CD4-positive, CD25-positive, alpha-beta regulatory T cell (primary cell): ENCODE measurements around the gene ABHD17B. TPM values are rescaled to one million over a fixed set of nuclear protein-coding genes. Genes with fewer than 3 reads are reported as not detected.

ENCODE experiments used
- ATAC-seq, 2 donors: fragments of 150-1000 bp; cut with Tn5 transposase; one replicate each; pipeline ENCODE4 v1.10.0; 2021; ENCODE audit warnings: low read depth in 2 of 2, moderate number of reproducible peaks in 2 of 2, moderate library complexity in 1 of 2
- DNase-seq, 3 donors: peaks; one replicate each; pipeline versions ENCODE4 v3.0.0 to v3.0.0-alpha.2; 2012 to 2022; ENCODE audit warnings: mixed read lengths in 1 of 3
- H3K27ac ChIP-seq: one replicate; pipeline ENCODE4 v1.7.0; 2013; ENCODE audit warnings: mild to moderate bottlenecking, low read length; ENCODE audit not compliant: insufficient read depth, poor library complexity, severe bottlenecking
- H3K27me3 ChIP-seq: one replicate; pipeline ENCODE4 v1.7.0; 2013; ENCODE audit warnings: low read length; ENCODE audit not compliant: control insufficient read depth, insufficient read depth
- H3K36me3 ChIP-seq: one replicate; pipeline ENCODE4 v1.7.0; 2013; ENCODE audit warnings: mild to moderate bottlenecking, low read length, moderate library complexity; ENCODE audit not compliant: control insufficient read depth, insufficient read depth
- H3K4me1 ChIP-seq: 2 replicates; pipeline ENCODE4 v1.7.0; 2013; ENCODE audit warnings: mild to moderate bottlenecking, low read length; ENCODE audit not compliant: insufficient read depth, control insufficient read depth, poor library complexity, severe bottlenecking
- H3K4me3 ChIP-seq: one replicate; pipeline ENCODE4 v1.7.0; 2013; ENCODE audit warnings: low read depth, mild to moderate bottlenecking, low read length, moderate library complexity
- H3K9me3 ChIP-seq, 2 experiments: 1 replicate in 1 of 2; 2 replicates in 1 of 2; pipeline ENCODE4 v1.7.0; 2013; ENCODE audit warnings: low read length in 2 of 2, mild to moderate bottlenecking in 1 of 2, moderate library complexity in 1 of 2; ENCODE audit not compliant: control insufficient read depth in 2 of 2
- H3K27ac Mint-ChIP-seq, 3 donors: one replicate each; pipeline ENCODE4 v1.8.0; 2020 to 2022; ENCODE audit warnings: mild to moderate bottlenecking in 3 of 3, mixed read lengths in 3 of 3, moderate library complexity in 2 of 3
- H3K27me3 Mint-ChIP-seq: one replicate; pipeline ENCODE4 v1.8.0; 2022; ENCODE audit warnings: mild to moderate bottlenecking, mixed read lengths
- H3K36me3 Mint-ChIP-seq: one replicate; pipeline ENCODE4 v1.8.0; 2020; ENCODE audit warnings: mixed read lengths
- H3K4me1 Mint-ChIP-seq, 4 donors: one replicate each; pipeline ENCODE4 v1.8.0; 2020 to 2022; ENCODE audit warnings: mixed read lengths in 4 of 4, mild to moderate bottlenecking in 1 of 4
- H3K4me3 Mint-ChIP-seq, 4 donors: one replicate each; pipeline ENCODE4 v1.8.0; 2020 to 2022; ENCODE audit warnings: mild to moderate bottlenecking in 4 of 4, mixed read lengths in 4 of 4, moderate library complexity in 3 of 4
- H3K9me3 Mint-ChIP-seq, 7 donors: one replicate each; pipeline ENCODE4 v1.8.0; 2020 to 2022; ENCODE audit warnings: mixed read lengths in 7 of 7, mild to moderate bottlenecking in 3 of 7, moderate library complexity in 2 of 7
- polyA plus RNA-seq, 4 donors: library from polyadenylated mRNA; unstranded; fragments of 300-500 nt; fragmentation: Illumina TruSeq; gene quantifications; one replicate each; pipeline ENCODE4 v1.2.3, GENCODE V29; 2021
- total RNA-seq: library from RNA; stranded (reverse); gene quantifications from one replicate; pipeline ENCODE4 v1.2.3, GENCODE V29; 2022

Gene ABHD17B
- total and polyA plus RNA-seq, 5 donors from 2014 or later, result 23.4 to 33.0 (median 27.4) TPM

GRCh38 chr9:71924576-71924975 is 13.6 kb upstream of the ABHD17B start:
- DNase-seq, result no peak
- Histone ChIP-seq H3K4me1 (no peaks in the 10 kb centered on the region), H3K36me3 (peaks cover 4% of the 10 kb centered on the region), H3K27me3 (no peaks in the 10 kb centered on the region), H3K27ac (no peak overlapping the region), H3K9me3 (no peaks in the 10 kb centered on the region), H3K4me3 (no peak overlapping the region)
- Mint-ChIP-seq H3K4me1 (peaks cover 16 to 35% (median 21%) of the 10 kb centered on the region in 4 donors), H3K4me3 (no peak overlapping the region), H3K9me3 (no peaks in the 10 kb centered on the region), H3K27me3 (no peaks in the 10 kb centered on the region), H3K36me3 (peaks cover 22% of the 10 kb centered on the region), H3K27ac (no peak overlapping the region)
- no peak for ATAC-seq

GRCh38 chr9:71921190-71921814 is 10.3 kb upstream of the ABHD17B start:
- Mint-ChIP-seq H3K4me3 (no peak overlapping the region), H3K9me3 (no peaks in the 10 kb centered on the region), H3K4me1 (peaks cover 20 to 41% (median 38%) of the 10 kb centered on the region in 4 donors), H3K27ac (peak overlapping the region in 1 of 3 donors; percentile 38), H3K27me3 (no peaks in the 10 kb centered on the region), H3K36me3 (peaks cover 27% of the 10 kb centered on the region)
- DNase-seq (no peak), ATAC-seq (no peak)
- Histone ChIP-seq H3K4me1 (no peaks in the 10 kb centered on the region), H3K4me3 (no peak overlapping the region), H3K27me3 (no peaks in the 10 kb centered on the region), H3K36me3 (peaks cover 6% of the 10 kb centered on the region), H3K9me3 (no peaks in the 10 kb centered on the region), H3K27ac (no peak overlapping the region)

- Mint-ChIP-seq H3K36me3 (peaks cover 27% of the 10 kb centered on the region), H3K9me3 (no peaks in the 10 kb centered on the region), H3K27ac (no peak overlapping the region), H3K27me3 (no peaks in the 10 kb centered on the region), H3K4me3 (no peak overlapping the region), H3K4me1 (peaks cover 23 to 44% (median 41%) of the 10 kb centered on the region in 4 donors)
- no peak for ATAC-seq
- H3K36me3 ChIP-seq, result peaks cover 6% of the 10 kb centered on the region
- DNase-seq, result no peak
- no peaks in the 10 kb centered on the region for H3K27me3 ChIP-seq
- H3K9me3 ChIP-seq, result no peaks in the 10 kb centered on the region
- no peak overlapping the region for H3K27ac ChIP-seq
- H3K4me1 ChIP-seq, result no peaks in the 10 kb centered on the region
- H3K4me3 ChIP-seq, result no peak overlapping the region
Measured at GRCh38 chr9:71920456-71921189, 9.6 kb upstream of the ABHD17B start.

GRCh38 chr9:71918419-71918818 is 7.4 kb upstream of the ABHD17B start:
- ATAC-seq (no peak), DNase-seq (no peak)
- peaks cover 37 to 54% (median 44%) of the 10 kb centered on the region in 4 donors for H3K4me1 Mint-ChIP-seq
- H3K9me3 Mint-ChIP-seq, result no peaks in the 10 kb centered on the region
- peaks cover 6% of the 10 kb centered on the region for H3K36me3 ChIP-seq
- no peak overlapping the region for H3K27ac Mint-ChIP-seq
- no peak overlapping the region for H3K4me3 ChIP-seq
- no peaks in the 10 kb centered on the region for H3K9me3 ChIP-seq
- peaks cover 23% of the 10 kb centered on the region for H3K36me3 Mint-ChIP-seq
- no peaks in the 10 kb centered on the region for H3K4me1 ChIP-seq
- no peak overlapping the region for H3K27ac ChIP-seq
- H3K27me3 ChIP-seq, result no peaks in the 10 kb centered on the region
- H3K4me3 Mint-ChIP-seq, result no peak overlapping the region
- no peaks in the 10 kb centered on the region for H3K27me3 Mint-ChIP-seq

GRCh38 chr9:71916834-71917534 is 6.0 kb upstream of the ABHD17B start:
- Mint-ChIP-seq H3K27ac (no peak overlapping the region), H3K27me3 (no peaks in the 10 kb centered on the region), H3K4me1 (peaks cover 34 to 66% (median 50%) of the 10 kb centered on the region in 4 donors), H3K9me3 (no peaks in the 10 kb centered on the region), H3K36me3 (peaks cover 12% of the 10 kb centered on the region), H3K4me3 (peak overlapping the region in 1 of 4 donors; percentile 1)
- no peak for ATAC-seq
- Histone ChIP-seq H3K27ac (no peak overlapping the region), H3K27me3 (no peaks in the 10 kb centered on the region), H3K36me3 (peaks cover 6% of the 10 kb centered on the region), H3K9me3 (no peaks in the 10 kb centered on the region), H3K4me1 (peaks cover 9% of the 10 kb centered on the region), H3K4me3 (no peak overlapping the region)
- no peak for DNase-seq

- H3K27ac Mint-ChIP-seq, result no peak overlapping the region
- peak overlapping the region in 2 of 4 donors; percentile 23 to 32 for H3K4me3 Mint-ChIP-seq
- Histone ChIP-seq H3K4me1 (peaks cover 15% of the 10 kb centered on the region), H3K4me3 (no peak overlapping the region), H3K27ac (no peak overlapping the region), H3K36me3 (peaks cover 3% of the 10 kb centered on the region), H3K9me3 (no peaks in the 10 kb centered on the region), H3K27me3 (no peaks in the 10 kb centered on the region)
- ATAC-seq (no peak), DNase-seq (no peak)
- H3K27me3 Mint-ChIP-seq, result peaks cover 5% of the 10 kb centered on the region
- peaks cover 32 to 70% (median 55%) of the 10 kb centered on the region in 4 donors for H3K4me1 Mint-ChIP-seq
- peaks cover 17% of the 10 kb centered on the region for H3K36me3 Mint-ChIP-seq
- no peaks in the 10 kb centered on the region for H3K9me3 Mint-ChIP-seq
Measured at GRCh38 chr9:71915495-71915894, 4.5 kb upstream of the ABHD17B start.

GRCh38 chr9:71911908-71912335 is 929 bp upstream of the ABHD17B start:
- peak overlapping the region; percentile 96 to 98 (median 97) for H3K27ac Mint-ChIP-seq

More at GRCh38 chr9:71911908-71912335, 929 bp upstream of the ABHD17B start:
- no peak for DNase-seq
- Mint-ChIP-seq H3K9me3 (no peaks in the 10 kb centered on the region), H3K4me1 (peaks cover 39 to 81% (median 65%) of the 10 kb centered on the region in 4 donors), H3K36me3 (peaks cover 5% of the 10 kb centered on the region), H3K27me3 (peaks cover 9% of the 10 kb centered on the region), H3K4me3 (peak overlapping the region; percentile 93 to 100 (median 100))
- H3K27ac ChIP-seq, result peak overlapping the region; percentile 85
- no peaks in the 10 kb centered on the region for H3K36me3 ChIP-seq
- H3K4me1 ChIP-seq, result peaks cover 35% of the 10 kb centered on the region
- H3K27me3 ChIP-seq, result no peaks in the 10 kb centered on the region
- H3K9me3 ChIP-seq, result no peaks in the 10 kb centered on the region
- no peak for ATAC-seq
- peak overlapping the region; percentile 95 for H3K4me3 ChIP-seq
